Stimulated activated CD4-positive, alpha-beta T cell treated with anti-CD3 and anti-CD28 coated beads, Interleukin-4, amount 100 ng/mL, for 1 hour (primary cell): ENCODE data around the gene IARS2.
"Not testable (repeated sequence)": the region's sequence is repeated elsewhere in the genome, so short reads cannot be mapped to it uniquely, and the experiment has no call there.

Experiments
- DNase-seq: peaks from one replicate; pipeline ENCODE4 v3.0.0-alpha.2; 2020

IARS2 gene

DNA sequence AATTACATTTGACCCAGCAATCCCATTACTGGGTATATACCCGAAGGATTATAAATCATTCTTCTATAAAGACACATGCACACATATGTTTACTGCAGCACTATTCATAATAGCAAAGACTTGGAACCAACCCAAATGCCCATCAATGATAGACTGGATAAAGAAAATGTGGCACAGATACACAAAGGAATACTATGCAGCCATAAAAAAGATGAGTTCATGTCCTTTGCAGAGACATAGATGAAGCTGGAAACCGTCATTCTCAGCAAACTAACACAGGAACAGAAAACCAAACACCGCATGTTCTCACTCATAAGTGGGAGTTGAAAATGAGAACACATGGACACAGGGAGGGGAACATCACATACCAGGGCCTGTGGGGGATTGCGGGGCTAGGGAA, 76.0 kb downstream of the IARS2 start:
- DNase-seq, result not testable (repeated sequence)

DNA sequence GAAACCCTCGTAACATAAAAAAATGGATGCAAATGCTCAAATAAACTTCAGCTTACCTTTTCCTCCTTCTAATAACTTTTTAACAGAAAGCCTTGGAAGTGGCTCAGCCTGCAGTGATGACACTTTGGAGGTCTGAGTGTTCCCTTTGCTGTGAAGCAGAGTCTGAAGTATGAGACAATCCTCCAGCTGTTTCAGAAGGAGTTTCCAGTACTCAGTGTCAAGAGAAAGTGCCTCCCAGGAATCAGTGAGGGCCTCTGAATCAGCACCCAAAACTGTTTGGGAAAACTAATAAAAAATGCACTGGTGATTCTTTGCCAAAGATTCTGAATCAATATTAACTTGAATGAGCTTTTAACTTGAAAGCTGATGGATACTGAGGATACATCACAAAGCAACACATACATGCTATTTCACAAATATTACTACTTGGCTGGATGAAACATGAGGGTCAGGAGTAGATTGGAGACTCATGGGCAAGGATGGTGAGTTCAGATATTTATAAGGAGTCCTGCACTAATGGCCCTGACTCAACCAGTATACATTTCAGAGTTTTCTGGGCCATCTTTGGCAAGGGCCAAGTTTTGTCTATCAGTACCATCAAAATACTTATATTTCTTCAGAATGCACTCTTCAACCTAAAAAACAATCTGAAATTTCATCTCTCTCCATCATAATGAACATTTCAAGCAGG, 77.0 kb downstream of the IARS2 start:
- no peak for DNase-seq

DNA sequence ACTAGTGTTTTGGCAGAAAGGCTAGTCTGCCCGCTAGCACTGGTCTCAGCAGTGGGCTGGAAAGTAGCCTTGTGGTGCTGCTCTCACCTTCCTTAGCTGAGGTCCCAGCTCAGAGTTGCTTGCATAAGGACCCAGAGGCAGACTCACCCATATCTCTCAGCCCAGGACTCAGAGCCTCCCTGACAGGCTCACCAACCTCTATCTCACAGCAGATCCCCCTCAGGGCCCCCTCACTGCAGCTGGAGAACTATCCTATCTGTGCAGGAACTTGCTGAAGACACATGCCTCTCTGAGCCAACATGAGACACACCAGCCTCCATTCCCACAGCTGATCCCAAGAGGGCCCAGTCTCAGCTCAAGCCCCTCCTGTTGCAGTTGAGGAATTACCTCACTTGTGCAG, 82.6 kb downstream of the IARS2 start:
- DNase-seq, result no peak

DNA sequence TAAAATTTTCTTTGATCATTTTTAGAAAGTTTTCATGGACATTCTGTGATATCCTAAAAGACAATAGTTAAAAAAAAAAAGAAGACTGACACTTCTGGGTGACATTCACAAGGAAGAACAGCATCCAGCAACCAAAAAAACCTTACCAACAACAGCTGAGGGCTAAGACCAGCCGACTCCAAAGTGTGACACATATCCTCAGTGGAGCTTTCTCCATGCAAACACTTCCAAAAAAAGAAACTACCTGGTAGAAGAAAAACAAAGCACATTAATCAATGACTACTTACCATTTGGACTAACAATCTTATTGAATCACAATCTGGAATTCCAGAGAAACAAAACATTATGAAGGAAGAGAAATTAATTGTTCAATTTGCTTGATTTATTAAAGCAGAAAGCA, 88.2 kb downstream of the IARS2 start:
- no peak for DNase-seq

DNA sequence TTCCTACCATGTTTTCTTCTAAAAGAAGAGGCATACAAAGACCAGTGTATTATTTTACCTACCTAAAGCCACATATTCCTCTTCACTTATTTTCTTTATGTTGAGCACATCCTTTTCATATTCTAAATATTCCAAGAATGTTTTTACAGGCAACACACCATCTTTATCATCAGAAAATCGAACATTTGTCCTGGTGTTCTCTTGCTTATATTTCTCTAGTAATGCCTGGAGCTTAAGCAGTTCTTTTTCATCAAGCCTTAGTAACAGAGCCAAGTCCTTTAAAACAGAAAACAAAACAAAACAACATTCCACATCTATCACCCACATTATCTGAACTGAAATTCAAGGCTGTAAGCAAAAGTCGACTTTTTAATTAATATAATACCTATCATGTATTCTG, 88.7 kb downstream of the IARS2 start:
- DNase-seq, result no peak

DNA sequence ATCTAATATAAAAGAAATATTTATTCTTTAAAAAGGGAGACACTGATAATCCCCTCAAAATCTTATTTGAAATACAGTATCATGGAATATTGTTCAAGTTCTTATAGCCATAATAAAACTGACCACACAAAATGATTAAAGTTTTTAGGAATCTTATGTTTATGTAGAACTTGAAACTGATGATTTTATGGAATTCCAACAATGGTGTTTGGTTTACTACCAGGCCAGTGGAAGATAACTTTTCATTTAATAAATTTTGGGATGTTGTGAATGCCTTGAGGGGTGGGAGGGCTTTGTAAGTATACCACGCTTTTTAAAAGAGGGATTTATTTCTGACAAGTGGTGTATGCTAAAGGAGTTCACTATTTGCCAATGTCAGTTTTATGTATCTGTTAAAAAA, 90.6 kb downstream of the IARS2 start:
- no peak for DNase-seq

DNA sequence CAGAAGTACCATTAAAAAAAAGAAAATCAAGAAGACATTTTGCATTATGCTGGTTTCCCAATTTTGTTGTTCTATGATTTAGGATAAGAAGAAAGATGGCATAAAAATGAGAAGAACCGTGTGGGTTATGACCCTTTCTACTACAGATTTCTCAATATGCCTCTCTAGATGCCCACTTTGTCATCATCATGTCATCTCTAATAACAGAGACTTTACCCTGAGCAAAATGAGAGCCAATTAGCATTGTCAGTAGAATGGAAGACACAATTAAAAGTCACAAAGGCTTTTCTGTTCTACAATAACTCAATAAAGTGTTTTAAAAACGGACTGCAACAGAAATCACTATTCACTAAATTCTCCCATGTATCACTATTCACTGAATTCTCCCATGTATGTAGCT, 92.8 kb downstream of the IARS2 start:
- DNase-seq, result no peak

DNA sequence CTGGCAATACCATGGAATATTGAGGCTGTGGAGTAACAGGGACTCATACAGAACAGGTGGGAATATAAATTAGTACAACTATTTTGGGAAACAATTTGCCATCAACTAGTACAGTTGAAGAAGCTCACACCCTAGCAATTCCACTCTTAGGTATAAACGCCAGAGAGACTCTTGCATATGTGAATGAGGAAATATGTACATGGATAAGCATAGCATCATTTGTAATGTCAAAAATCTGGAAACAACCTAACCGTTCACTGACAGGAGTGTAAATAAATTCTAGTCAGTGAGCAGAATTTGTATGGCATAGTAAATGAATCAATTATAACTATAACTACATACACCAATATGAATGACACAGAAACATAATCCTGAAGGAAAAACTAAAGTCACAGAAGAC, 94.6 kb downstream of the IARS2 start:
- no peak for DNase-seq

DNA sequence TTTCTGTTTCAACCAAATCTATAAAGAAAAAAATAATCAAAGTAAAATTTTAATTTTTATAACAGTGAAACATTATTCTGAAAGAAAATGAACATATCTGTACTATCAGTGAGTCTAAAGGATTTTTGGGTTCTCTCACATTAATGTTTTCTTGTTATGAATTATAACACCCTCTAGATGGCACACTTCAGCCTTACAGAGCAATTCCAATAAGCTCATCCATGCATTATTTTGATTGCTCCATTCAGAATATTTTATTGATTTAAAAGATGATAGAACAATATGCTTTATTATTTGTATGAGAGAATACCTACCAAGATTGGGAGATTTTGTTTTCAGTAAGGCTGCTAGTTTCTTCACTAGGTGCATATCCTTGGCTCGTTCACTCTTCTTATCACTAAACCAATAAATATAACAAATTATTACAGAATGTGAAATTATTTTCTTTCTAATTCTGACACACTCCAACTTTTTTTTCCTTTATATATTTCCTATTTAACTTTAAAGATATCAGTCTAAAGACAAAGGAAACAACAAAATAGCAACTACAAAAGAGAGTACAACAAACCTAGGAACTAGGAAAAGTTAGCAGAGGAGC, 95.9 kb downstream of the IARS2 start:
- DNase-seq, result no peak

DNA sequence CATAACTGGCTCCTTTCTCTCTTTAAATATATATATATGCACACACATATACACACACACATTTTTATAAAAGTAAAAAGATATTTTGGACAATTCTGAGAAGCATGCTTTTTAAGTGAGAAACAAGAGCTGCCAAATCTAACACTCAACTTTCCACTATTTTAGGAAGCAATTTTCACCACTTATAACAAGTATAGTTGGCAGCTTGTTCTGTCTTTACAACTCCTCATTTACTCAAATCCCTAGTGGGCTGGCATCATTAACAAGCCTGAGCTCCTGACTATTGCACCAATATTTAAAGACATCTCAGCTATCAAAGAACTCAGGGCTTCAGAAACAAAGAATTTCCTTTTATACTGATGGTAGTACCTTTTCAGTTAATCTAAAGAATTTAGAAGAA, 101.8 kb downstream of the IARS2 start:
- DNase-seq, result no peak
